PC-3 (cell line): ENCODE data around the gene DOCK1. TPM values are rescaled to one million over a fixed set of nuclear protein-coding genes. Genes with fewer than 3 reads are reported as not detected.
A peak's percentile ranks its signal among the peaks of the same experiment; 100 is the strongest.

ENCODE experiments used
- ATAC-seq: fragments of 200-7000 bp; cut with Tn5 transposase; 2 replicates; pipeline ENCODE4 v1.9.1; 2020; ENCODE audit warnings: mild to moderate bottlenecking, moderate library complexity
- BruUV-seq: library from RNA; stranded (reverse); fragments of 400-500 nt; replicated peaks from 2 replicates; lab custom pipeline; 2021; lab: Mats Ljungman, UMichigan
- CTCF ChIA-PET: fragments of 300-600 bp; sonication (Branson Sonifier 250); formaldehyde crosslinking; loops from one replicate; lab custom pipeline; 2022; ENCODE audit warnings: antibody characterized with exemption; lab: Charles Lee
- POLR2A ChIA-PET: fragments of 300-600 bp; sonication (Branson Sonifier 250); formaldehyde crosslinking; loops from one replicate; lab custom pipeline; 2022; ENCODE audit warnings: antibody characterized with exemption; ENCODE audit not compliant: unreplicated experiment; lab: Charles Lee
- DNase-seq: peaks from one replicate; pipeline ENCODE4 v3.0.0-alpha.2; 2015
- H2AFZ ChIP-seq: fragments of 300-600 bp; sonication (generic); 2 replicates; pipeline ENCODE4 v1.6.0; 2016; ENCODE audit warnings: antibody characterized with exemption, low read length
- H3F3A ChIP-seq: fragments of 300-600 bp; sonication (generic); one replicate; pipeline ENCODE4 v1.6.0; 2017; ENCODE audit warnings: antibody characterized with exemption, low read length, control low read depth, mild to moderate bottlenecking; ENCODE audit not compliant: unreplicated experiment
- H3K27ac ChIP-seq: fragments of 300-600 bp; sonication (generic); 2 replicates; pipeline ENCODE4 v1.5.1; 2016; ENCODE audit warnings: mild to moderate bottlenecking, low read length
- H3K27me3 ChIP-seq: fragments of 300-600 bp; sonication (generic); 2 replicates; pipeline ENCODE4 v1.6.1; 2016; ENCODE audit warnings: low read length, mixed read lengths
- H3K36me3 ChIP-seq: fragments of 300-600 bp; sonication (generic); 2 replicates; pipeline ENCODE4 v1.6.1; 2016; ENCODE audit warnings: low read depth, mixed run types, low read length, mixed read lengths
- H3K4me1 ChIP-seq: fragments of 300-600 bp; sonication (generic); 2 replicates; pipeline ENCODE4 v1.5.1; 2016; ENCODE audit warnings: low read length; ENCODE audit not compliant: insufficient read depth
- H3K4me2 ChIP-seq: fragments of 300-600 bp; sonication (generic); 2 replicates; pipeline ENCODE4 v1.6.0; 2016; ENCODE audit warnings: low read length
- H3K4me3 ChIP-seq: fragments of 300-600 bp; sonication (generic); 2 replicates; pipeline ENCODE4 v1.5.1; 2016; ENCODE audit warnings: mild to moderate bottlenecking, low read length, mixed read lengths
- H3K79me2 ChIP-seq: fragments of 300-600 bp; sonication (generic); 2 replicates; pipeline ENCODE4 v1.6.1; 2017; ENCODE audit warnings: low read length, mixed read lengths
- H3K9ac ChIP-seq: fragments of 300-600 bp; sonication (generic); 2 replicates; pipeline ENCODE4 v1.6.0; 2016; ENCODE audit warnings: mild to moderate bottlenecking, low read length
- H3K9me2 ChIP-seq: fragments of 300-600 bp; sonication (generic); replicated peaks from 2 replicates; pipeline ENCODE4 v1.6.1; 2016; ENCODE audit warnings: mixed run types, low read length, mixed read lengths
- H3K9me3 ChIP-seq: fragments of 300-600 bp; sonication (generic); 2 replicates; pipeline ENCODE4 v1.6.1; 2016; ENCODE audit warnings: low read length, mixed read lengths
- H4K20me1 ChIP-seq: fragments of 300-600 bp; sonication (generic); 2 replicates; pipeline ENCODE4 v1.6.1; 2016; ENCODE audit warnings: low read length, mixed read lengths
- CTCF ChIP-seq: fragments of 300-600 bp; sonication (generic); conservative IDR thresholded peaks from 2 replicates; pipeline ENCODE4 v1.5.1; 2017; ENCODE audit warnings: antibody characterized with exemption, low read depth, mild to moderate bottlenecking, low read length
- EZH2 ChIP-seq: fragments of 300-600 bp; sonication (generic); IDR thresholded peaks from one replicate; pipeline ENCODE4 v1.6.1; 2017; ENCODE audit warnings: antibody characterized with exemption, mild to moderate bottlenecking, low read length; ENCODE audit not compliant: unreplicated experiment
- EZH2phosphoT487 ChIP-seq: fragments of 300-600 bp; sonication (generic); IDR thresholded peaks from 2 replicates; pipeline ENCODE4 v1.6.1; 2018; ENCODE audit warnings: mild to moderate bottlenecking, antibody characterized with exemption, low read length, borderline replicate concordance
- intact Hi-C: fragments of 100-400 bp; cut with micrococcal nuclease; formaldehyde crosslinking; loops from 2 replicates; pipeline ENCODE4 v1.9.0; 2023
- total RNA-seq: library from RNA; depleted of rRNA; stranded (reverse); fragments of >200 nt; gene quantifications from 2 replicates; pipeline ENCODE4 v1.2.3, GENCODE V29; 2014

Gene DOCK1
- total RNA-seq, 1 experiment from 2014 or later, result 34.3 TPM

DNA sequence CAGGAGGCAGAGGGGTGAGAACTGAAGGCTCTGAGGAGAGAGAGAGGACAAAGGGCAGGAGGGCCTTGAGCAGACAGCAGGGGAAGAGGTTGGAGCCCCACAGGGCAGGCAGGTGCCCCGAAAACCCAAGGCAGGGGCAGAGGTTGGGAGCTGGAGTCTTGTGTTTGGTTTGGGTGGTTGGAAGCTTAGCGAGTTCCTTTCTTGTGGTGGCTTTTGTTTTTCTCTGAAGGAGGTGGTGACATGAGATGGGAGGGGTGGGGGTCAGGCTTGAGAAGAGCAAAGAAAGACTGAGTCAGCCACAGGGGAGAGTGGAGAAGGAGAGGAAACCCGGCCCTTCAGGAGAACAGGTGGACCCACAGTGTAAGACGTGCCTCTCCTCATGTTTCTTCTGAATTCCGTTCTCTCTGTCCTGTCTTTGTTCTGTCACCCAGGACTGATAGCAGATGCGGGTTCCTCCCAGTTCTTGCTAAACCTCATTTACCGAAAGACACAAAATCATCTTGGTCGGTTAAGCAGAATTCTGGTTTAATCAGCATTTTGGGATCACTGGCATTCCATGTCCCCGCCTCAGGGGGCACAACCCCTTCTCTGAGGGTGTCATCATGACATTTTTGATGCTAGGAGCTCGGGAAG lies 195.9 kb downstream of the DOCK1 start:
- CTCF ChIA-PET, result no interaction called here
- no TSS peak for BruUV-seq
- no peak for TF ChIP-seq EZH2phosphoT487
- no peak for TF ChIP-seq EZH2
- no peak for TF ChIP-seq CTCF
- no peak for DNase-seq
- Histone ChIP-seq H3K4me3 (no peak overlapping the region), H3K9me2 (no peaks in the 10 kb centered on the region), H3K4me2 (no peak overlapping the region), H3K27me3 (no peaks in the 10 kb centered on the region), H4K20me1 (no peaks in the 10 kb centered on the region), H3K36me3 (no peaks in the 10 kb centered on the region), H3F3A (no peaks in the 10 kb centered on the region), H3K9me3 (no peaks in the 10 kb centered on the region), H2AFZ (no peak overlapping the region), H3K27ac (no peak overlapping the region), H3K79me2 (no peaks in the 10 kb centered on the region), H3K4me1 (no peaks in the 10 kb centered on the region), H3K9ac (no peak overlapping the region)
- ATAC-seq, result no peak
- POLR2A ChIA-PET, result no interaction called here
- intact Hi-C loops, result no loop called here

GRCh38 chr10:127102176-127102575 lies 196.9 kb downstream of the DOCK1 start:
- Histone ChIP-seq H3K9ac (no peak overlapping the region), H3K4me2 (no peak overlapping the region), H3K4me3 (no peak overlapping the region), H3K27me3 (no peaks in the 10 kb centered on the region), H3K9me3 (no peaks in the 10 kb centered on the region), H3K36me3 (no peaks in the 10 kb centered on the region), H2AFZ (no peak overlapping the region), H4K20me1 (no peaks in the 10 kb centered on the region), H3K4me1 (no peaks in the 10 kb centered on the region), H3F3A (no peaks in the 10 kb centered on the region), H3K27ac (no peak overlapping the region), H3K79me2 (no peaks in the 10 kb centered on the region), H3K9me2 (no peaks in the 10 kb centered on the region)
- TF ChIP-seq CTCF (no peak), EZH2 (no peak), EZH2phosphoT487 (no peak)
- ChIA-PET CTCF (no interaction called here), POLR2A (no interaction called here)
- intact Hi-C loops, result no loop called here
- no peak for ATAC-seq
- BruUV-seq, result no TSS peak
- DNase-seq, result peak; percentile 14

GRCh38 chr10:127115100-127115499 lies 209.9 kb downstream of the DOCK1 start:
- no peak for ATAC-seq
- 0 out of 2 replicates have a peak, but pooled peaks cover 1% of the 10 kb centered on the region for H3K36me3 ChIP-seq

More at GRCh38 chr10:127115100-127115499, 209.9 kb downstream of the DOCK1 start:
- Histone ChIP-seq H3K79me2 (no peaks in the 10 kb centered on the region), H3K27ac (no peak overlapping the region), H3K4me1 (no peaks in the 10 kb centered on the region), H4K20me1 (peaks cover 6% of the 10 kb centered on the region; the same call in 1 of the 2 replicates), H3K9ac (no peak overlapping the region), H3K9me3 (no peaks in the 10 kb centered on the region), H3K9me2 (no peaks in the 10 kb centered on the region), H2AFZ (no peak overlapping the region), H3K27me3 (no peaks in the 10 kb centered on the region), H3K4me2 (no peak overlapping the region), H3F3A (no peaks in the 10 kb centered on the region), H3K4me3 (no peak overlapping the region)
- no peak for DNase-seq
- TF ChIP-seq EZH2, result no peak
- TF ChIP-seq CTCF, result no peak
- TF ChIP-seq EZH2phosphoT487, result no peak
- ChIA-PET POLR2A (no interaction called here), CTCF (no interaction called here)
- BruUV-seq, result no TSS peak
- intact Hi-C loops, result no loop called here
